GM19397 (cell line): ENCODE measurements around the gene NEDD8.
A peak's percentile ranks its signal among the peaks of the same experiment; 100 is the strongest.
"Not testable (repeated sequence)": the region's sequence is repeated elsewhere in the genome, so short reads cannot be mapped to it uniquely, and the experiment has no call there.

Source experiments
- ATAC-seq: cut with Tn5 transposase; IDR thresholded peaks from one replicate; pipeline ENCODE4 v1.9.1; 2021; ENCODE audit warnings: mild to moderate bottlenecking, moderate library complexity; ENCODE audit not compliant: unreplicated experiment

NEDD8 gene

GRCh38 chr14:24249230-24250021 is 17.3 kb upstream of the NEDD8 start:
- ATAC-seq: no peak

- no peak for ATAC-seq
Measured at GRCh38 chr14:24247422-24247821, 15.3 kb upstream of the NEDD8 start.

GRCh38 chr14:24246765-24247212 is 14.6 kb upstream of the NEDD8 start:
- no peak for ATAC-seq

- ATAC-seq: not testable (repeated sequence)
Measured at GRCh38 chr14:24245350-24245749, 13.2 kb upstream of the NEDD8 start.

GRCh38 chr14:24243336-24243836 is 11.2 kb upstream of the NEDD8 start:
- no peak for ATAC-seq

GRCh38 chr14:24241829-24242443 is 9.8 kb upstream of the NEDD8 start:
- ATAC-seq: peak; percentile 84

GRCh38 chr14:24240110-24240918 is 8.1 kb upstream of the NEDD8 start:
- ATAC-seq: no peak

- no peak for ATAC-seq
Measured at GRCh38 chr14:24238527-24239037, 6.4 kb upstream of the NEDD8 start.

- ATAC-seq: no peak
Measured at GRCh38 chr14:24238123-24238522, 6.0 kb upstream of the NEDD8 start.

GRCh38 chr14:24237463-24237955 is 5.3 kb upstream of the NEDD8 start:
- ATAC-seq: no peak

- ATAC-seq: no peak
Measured at GRCh38 chr14:24236689-24237462, 4.7 kb upstream of the NEDD8 start.

- ATAC-seq: no peak
Measured at GRCh38 chr14:24235804-24236688, 3.9 kb upstream of the NEDD8 start.

GRCh38 chr14:24234095-24235005 is 2.2 kb upstream of the NEDD8 start:
- no peak for ATAC-seq

GRCh38 chr14:24233538-24233866 is 1.3 kb upstream of the NEDD8 start:
- ATAC-seq: no peak

GRCh38 chr14:24232645-24233537 is 724 bp upstream of the NEDD8 start, which contains the start of gene GMPR2:
Gene GMPR2 (plus strand): TSS chr14:24232929. CDS start chr14:24233254, 325 bp downstream.
- ATAC-seq: peak; percentile 57

GRCh38 chr14:24231263-24232120 is 675 bp downstream of the NEDD8 start:
- no peak for ATAC-seq
